NB4 (cell line): ENCODE results near the gene ANGPTL8.

Source experiments
- MYC ChIP-seq: IDR thresholded peaks from 2 replicates; pipeline ENCODE4 v1.6.1; 2011; ENCODE audit warnings: low read depth, low read length
- POLR2A ChIP-seq: IDR thresholded peaks from 2 replicates; pipeline ENCODE4 v1.6.1; 2011; ENCODE audit warnings: mild to moderate bottlenecking; ENCODE audit not compliant: insufficient read length; ENCODE audit errors: extremely low read depth
- TF ChIP-seq, protein P1 (sequence below): IDR thresholded peaks from one replicate; pipeline ENCODE4 v1.5.1; 2012; ENCODE audit warnings: low read depth, low read length
- TF ChIP-seq, protein P2 (sequence below): IDR thresholded peaks from 2 replicates; pipeline ENCODE4 v1.6.1; 2011; ENCODE audit warnings: low read depth, low read length

DNA sequence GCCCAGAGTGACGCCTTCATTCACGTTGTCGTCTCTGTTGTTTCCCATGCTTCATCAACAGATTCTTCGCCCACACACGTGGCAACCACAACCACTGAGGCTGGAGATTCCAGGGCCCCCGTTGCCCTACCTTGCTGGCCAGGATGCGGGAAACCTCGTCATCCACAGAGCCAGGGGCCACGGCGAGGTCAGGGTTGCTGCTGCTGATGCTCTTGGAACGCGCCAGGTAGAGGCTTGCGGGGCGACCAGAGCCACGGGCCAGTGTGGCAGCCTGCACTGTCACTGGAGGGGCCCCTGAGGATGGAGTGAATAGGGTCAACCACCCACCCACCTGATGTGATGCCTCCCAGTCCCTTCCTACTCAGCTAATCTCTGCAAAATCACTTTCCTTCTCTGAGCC is 6.3 kb upstream of the ANGPTL8 start:
- TF ChIP-seq, protein P1, sequence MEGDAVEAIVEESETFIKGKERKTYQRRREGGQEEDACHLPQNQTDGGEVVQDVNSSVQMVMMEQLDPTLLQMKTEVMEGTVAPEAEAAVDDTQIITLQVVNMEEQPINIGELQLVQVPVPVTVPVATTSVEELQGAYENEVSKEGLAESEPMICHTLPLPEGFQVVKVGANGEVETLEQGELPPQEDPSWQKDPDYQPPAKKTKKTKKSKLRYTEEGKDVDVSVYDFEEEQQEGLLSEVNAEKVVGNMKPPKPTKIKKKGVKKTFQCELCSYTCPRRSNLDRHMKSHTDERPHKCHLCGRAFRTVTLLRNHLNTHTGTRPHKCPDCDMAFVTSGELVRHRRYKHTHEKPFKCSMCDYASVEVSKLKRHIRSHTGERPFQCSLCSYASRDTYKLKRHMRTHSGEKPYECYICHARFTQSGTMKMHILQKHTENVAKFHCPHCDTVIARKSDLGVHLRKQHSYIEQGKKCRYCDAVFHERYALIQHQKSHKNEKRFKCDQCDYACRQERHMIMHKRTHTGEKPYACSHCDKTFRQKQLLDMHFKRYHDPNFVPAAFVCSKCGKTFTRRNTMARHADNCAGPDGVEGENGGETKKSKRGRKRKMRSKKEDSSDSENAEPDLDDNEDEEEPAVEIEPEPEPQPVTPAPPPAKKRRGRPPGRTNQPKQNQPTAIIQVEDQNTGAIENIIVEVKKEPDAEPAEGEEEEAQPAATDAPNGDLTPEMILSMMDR, result no peak
- no peak for TF ChIP-seq MYC
- no peak for TF ChIP-seq POLR2A
- TF ChIP-seq, protein P2, sequence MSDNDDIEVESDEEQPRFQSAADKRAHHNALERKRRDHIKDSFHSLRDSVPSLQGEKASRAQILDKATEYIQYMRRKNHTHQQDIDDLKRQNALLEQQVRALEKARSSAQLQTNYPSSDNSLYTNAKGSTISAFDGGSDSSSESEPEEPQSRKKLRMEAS, result no peak
